ENCODE measurements around the gene ETV3.

Gene ETV3

GRCh38 chr1:157091668-157092273, 46.4 kb downstream of the ETV3 start:
- DNase-seq (ENCODE audit: low read depth in 2 of 2), result no peak

GRCh38 chr1:157091186-157091585, 47.0 kb downstream of the ETV3 start:
- no peak for DNase-seq (ENCODE audit: low read depth in 2 of 2)

DNA sequence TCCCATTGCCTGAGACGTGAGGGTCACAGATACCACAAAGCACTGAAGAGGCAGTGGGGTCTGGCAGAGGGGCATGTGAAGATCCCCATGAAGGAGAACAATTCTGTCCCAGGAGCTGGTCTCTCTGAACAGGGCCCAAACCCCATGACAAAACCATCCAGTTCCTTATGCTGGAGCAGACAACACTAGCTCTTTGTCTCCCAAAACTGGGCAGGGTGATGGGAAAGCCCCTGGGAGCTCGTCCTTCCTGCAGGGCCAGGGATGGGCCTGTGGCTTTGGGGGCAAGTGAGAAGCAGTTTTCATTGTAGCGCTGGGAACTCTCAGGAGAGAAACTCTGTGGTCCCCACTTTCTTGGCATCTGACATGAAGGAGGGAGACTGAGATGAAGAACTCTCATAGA, 47.4 kb downstream of the ETV3 start:
- DNase-seq (ENCODE audit: low read depth in 2 of 2), result no peak

GRCh38 chr1:157090196-157090647, 48.0 kb downstream of the ETV3 start:
- DNase-seq (ENCODE audit: low read depth in 2 of 2), result peak; percentile 65 to 88

DNA sequence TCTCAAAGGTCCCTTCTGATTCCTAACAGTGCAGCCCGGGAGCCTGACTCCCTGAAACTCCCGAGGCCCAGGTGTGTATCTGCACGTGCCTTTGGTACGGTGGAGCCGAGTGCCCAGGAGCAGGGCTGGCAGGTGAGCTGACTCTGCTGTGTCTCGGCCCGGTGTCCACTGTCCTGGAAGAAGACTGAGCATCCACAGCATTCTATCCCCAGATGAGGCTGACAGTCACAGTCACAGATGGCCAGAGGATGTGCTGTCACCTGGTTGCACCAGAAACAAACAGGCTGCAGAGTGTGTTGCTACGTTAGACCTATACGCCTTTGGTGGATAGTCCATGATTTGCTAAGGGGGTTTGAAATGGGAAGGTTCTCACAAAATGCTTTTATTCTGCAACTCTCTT, 48.4 kb downstream of the ETV3 start:
- DNase-seq (ENCODE audit: low read depth in 2 of 2), result no peak

DNA sequence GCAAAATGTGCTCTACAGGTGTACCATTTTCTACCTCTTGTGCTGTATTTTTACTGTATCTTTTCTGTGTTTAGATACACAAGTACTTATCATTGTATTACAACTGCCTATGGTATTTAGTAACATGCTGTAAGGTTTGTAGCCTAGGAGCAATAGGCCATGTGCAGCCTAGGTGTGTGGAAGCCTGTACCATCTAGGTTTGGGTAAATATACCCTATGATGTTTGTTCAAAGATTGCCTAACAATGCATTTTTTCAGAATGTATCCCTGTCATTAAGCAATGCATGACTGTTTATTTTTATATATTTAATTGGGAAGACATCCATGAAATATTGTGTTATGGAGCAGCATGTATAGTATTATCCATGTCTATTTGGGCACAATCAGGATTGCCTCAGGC, 49.6 kb downstream of the ETV3 start:
- DNase-seq (ENCODE audit: low read depth in 2 of 2), result no peak

- DNase-seq (ENCODE audit: low read depth in 2 of 2), result no peak
These were observed 51.2 kb downstream of the ETV3 start for GRCh38 chr1:157087030-157087429.

GRCh38 chr1:157086299-157086698, 51.9 kb downstream of the ETV3 start:
- DNase-seq (ENCODE audit: low read depth in 2 of 2), result no peak

- DNase-seq (ENCODE audit: low read depth in 2 of 2), result no peak
These were observed 52.8 kb downstream of the ETV3 start for GRCh38 chr1:157085421-157085820.

DNA sequence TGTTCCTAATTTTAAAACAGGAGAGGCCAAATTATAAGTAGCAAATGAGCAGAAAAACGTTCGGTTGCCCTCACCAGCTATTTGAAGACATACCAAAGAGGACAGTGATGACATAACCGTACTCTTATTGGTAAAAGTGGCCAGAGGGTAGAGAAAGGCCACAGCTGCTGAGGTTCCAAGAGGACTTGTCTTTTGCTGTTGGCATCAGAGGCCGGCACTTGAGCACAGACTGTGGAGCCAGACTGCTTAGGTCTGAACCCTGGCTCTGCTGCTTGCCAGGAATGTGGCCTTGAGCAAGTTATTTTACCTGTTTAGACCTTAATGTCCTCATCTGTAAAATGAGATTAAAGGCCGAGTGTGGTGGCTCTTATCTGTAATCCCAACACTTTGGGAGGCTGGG, 53.5 kb downstream of the ETV3 start:
- no peak for DNase-seq (ENCODE audit: low read depth in 2 of 2)

- DNase-seq (ENCODE audit: low read depth in 2 of 2), result no peak
These were observed 56.5 kb downstream of the ETV3 start for GRCh38 chr1:157081707-157082106.

DNA sequence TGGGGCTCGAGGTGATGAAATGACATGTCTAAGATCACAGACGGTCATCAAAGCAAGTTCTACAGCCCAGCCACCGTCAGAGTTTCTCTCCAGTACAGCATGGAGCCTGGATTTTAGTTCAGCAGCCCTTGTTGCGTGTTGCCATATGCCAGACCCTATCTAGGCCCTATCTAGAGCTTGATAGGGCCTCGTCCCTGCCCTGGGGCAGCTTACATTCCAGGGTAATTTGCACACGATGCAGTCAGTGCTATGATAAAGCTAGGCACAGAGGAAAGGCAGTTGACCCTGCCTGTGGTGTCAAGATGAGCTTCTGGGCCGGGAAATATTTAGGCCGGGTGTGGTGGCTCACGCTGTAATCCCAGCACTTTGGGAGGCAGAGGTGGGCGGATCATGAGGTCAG, 57.5 kb downstream of the ETV3 start:
- DNase-seq (ENCODE audit: low read depth in 2 of 2), result no peak

- no peak for DNase-seq (ENCODE audit: low read depth in 2 of 2)
These were observed 60.8 kb downstream of the ETV3 start for GRCh38 chr1:157077394-157077793.

DNA sequence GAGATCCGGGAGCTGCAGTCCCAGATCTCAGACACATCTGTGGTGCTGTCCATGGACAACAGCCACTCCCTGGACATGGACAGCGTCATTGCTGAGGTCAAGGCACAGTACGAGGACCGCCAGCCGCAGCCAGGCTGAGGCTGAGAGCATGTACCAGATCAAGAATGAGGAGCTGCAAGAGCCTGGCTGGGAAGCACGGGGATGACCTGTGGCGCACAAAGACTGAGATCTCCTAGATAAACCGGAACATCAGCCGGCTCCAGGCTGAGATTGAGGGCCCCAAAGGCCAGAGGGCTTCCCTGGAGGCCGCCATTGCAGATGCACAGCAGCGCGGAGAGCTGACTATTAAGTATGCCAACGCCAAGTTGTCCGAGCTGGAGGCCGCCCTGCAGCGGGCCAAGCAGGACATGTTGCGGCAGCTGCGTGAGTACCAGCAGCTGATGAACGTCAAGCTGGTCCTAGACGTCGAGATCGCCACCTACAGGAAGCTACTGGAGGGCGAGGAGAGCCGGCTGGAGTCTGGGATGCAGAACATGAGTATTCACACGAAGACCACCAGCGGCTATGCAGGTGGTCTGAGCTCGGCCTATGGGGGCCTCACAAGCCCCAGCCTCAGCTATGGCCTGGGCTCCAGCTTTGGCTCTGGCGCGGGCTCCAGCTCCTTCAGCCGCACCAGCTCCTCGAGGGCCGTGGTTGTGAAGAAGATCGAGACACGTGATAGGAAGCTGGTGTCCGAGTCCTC, 64.1 kb downstream of the ETV3 start:
- no peak for DNase-seq (ENCODE audit: low read depth in 2 of 2)

All from stimulated activated CD8-positive, alpha-beta memory T cell treated with anti-CD3 and anti-CD28 coated beads, Interleukin-7, amount 100 ng/mL, for 1 hour (primary cell).